ENCODE measurements around the gene MED13L. TPM values are rescaled to one million over a fixed set of nuclear protein-coding genes. Genes with fewer than 3 reads are reported as not detected.

Gene MED13L
- total and polyA plus RNA-seq, 2 experiments from 2014 or later = 11.7 to 88.7 TPM

GRCh38 chr12:116160883-116161458 lies 116.5 kb downstream of the MED13L start:
- no peaks in the 10 kb centered on the region for H3K9me2 ChIP-seq (ENCODE audit: insufficient read depth)
- 85 to 88% methylated on average over 7 of the region's 7 CpGs for WGBS, 2 experiments (ENCODE audit: low coverage in 1 of 2, low lambda C conversion rate in 2 of 2, missing lambda C conversion rate in 2 of 2)
- H3K79me2 ChIP-seq (ENCODE audit: insufficient read depth) = peaks cover 100% of the 10 kb centered on the region
- no peak overlapping the region for H2AFZ ChIP-seq
- no peak overlapping the region for H3K9ac ChIP-seq
- TF ChIP-seq EZH2phosphoT487 (IDR thresholded peaks at IDR 0.05; ENCODE audit: insufficient read depth, low read depth) = no peak
- no peak for TF ChIP-seq EZH2 (IDR thresholded peaks at IDR 0.05; ENCODE audit: insufficient read depth, poor library complexity, severe bottlenecking)
- H3K9me3 ChIP-seq (ENCODE audit: low read depth) = no peaks in the 10 kb centered on the region
- in situ Hi-C loops (cut with MboI) = no loop called here
- no peaks in the 10 kb centered on the region for H3K27me3 ChIP-seq (replicated peaks; ENCODE audit: insufficient read depth)
- DNase-seq = no peak
- no peaks in the 10 kb centered on the region for H3K36me3 ChIP-seq (ENCODE audit: low read depth)
- H3K4me2 ChIP-seq (ENCODE audit: unreplicated experiment) = no peak overlapping the region
- peaks cover 51% of the 10 kb centered on the region for H4K20me1 ChIP-seq (ENCODE audit: insufficient read depth)
- peaks cover 60% of the 10 kb centered on the region for H3K4me1 ChIP-seq (ENCODE audit: insufficient read depth)
- H3K4me3 ChIP-seq = no peak overlapping the region
- H3K27ac ChIP-seq = no peak overlapping the region
- H3F3A ChIP-seq (ENCODE audit: insufficient read depth) = peaks cover 17% of the 10 kb centered on the region

DNA sequence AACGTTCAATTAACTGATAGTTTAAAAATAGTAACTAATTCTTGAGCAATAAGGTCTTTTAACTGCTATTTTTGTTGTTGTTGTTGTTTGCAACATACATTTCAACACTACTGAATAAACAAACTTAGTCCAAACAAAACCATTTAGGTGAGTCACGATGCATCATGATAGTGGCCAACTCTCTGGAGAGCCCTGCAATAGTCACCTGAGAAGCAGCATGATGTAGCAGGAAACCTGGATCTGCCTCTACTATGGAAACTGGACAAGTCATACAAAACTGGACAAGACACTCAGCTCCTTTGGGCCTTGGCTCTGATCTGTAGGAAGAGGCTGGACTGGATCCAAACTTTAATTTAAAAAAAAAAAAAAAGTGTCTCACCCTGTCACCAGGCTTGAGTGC lies 117.3 kb downstream of the MED13L start:
- DNase-seq = peak; percentile 74
- H3F3A ChIP-seq (ENCODE audit: insufficient read depth) = peaks cover 17% of the 10 kb centered on the region
- TF ChIP-seq EZH2phosphoT487 (IDR thresholded peaks at IDR 0.05; ENCODE audit: insufficient read depth, low read depth) = no peak
- TF ChIP-seq EZH2 (IDR thresholded peaks at IDR 0.05; ENCODE audit: insufficient read depth, poor library complexity, severe bottlenecking) = no peak
- H4K20me1 ChIP-seq (ENCODE audit: insufficient read depth) = peaks cover 48% of the 10 kb centered on the region
- 32 to 33% methylated on average over 2 of the region's 2 CpGs for WGBS, 2 experiments (ENCODE audit: low coverage in 1 of 2, low lambda C conversion rate in 2 of 2, missing lambda C conversion rate in 2 of 2)
- no peak overlapping the region for H3K4me3 ChIP-seq
- H2AFZ ChIP-seq = no peak overlapping the region
- H3K9me3 ChIP-seq (ENCODE audit: low read depth) = no peaks in the 10 kb centered on the region
- H3K4me2 ChIP-seq (ENCODE audit: unreplicated experiment) = no peak overlapping the region
- H3K27ac ChIP-seq = no peak overlapping the region
- peaks cover 52% of the 10 kb centered on the region for H3K4me1 ChIP-seq (ENCODE audit: insufficient read depth)
- no peaks in the 10 kb centered on the region for H3K27me3 ChIP-seq (replicated peaks; ENCODE audit: insufficient read depth)
- H3K79me2 ChIP-seq (ENCODE audit: insufficient read depth) = peaks cover 100% of the 10 kb centered on the region
- no peaks in the 10 kb centered on the region for H3K9me2 ChIP-seq (ENCODE audit: insufficient read depth)
- no peak overlapping the region for H3K9ac ChIP-seq
- H3K36me3 ChIP-seq (ENCODE audit: low read depth) = no peaks in the 10 kb centered on the region
- in situ Hi-C loops (cut with MboI) = no loop called here

DNA sequence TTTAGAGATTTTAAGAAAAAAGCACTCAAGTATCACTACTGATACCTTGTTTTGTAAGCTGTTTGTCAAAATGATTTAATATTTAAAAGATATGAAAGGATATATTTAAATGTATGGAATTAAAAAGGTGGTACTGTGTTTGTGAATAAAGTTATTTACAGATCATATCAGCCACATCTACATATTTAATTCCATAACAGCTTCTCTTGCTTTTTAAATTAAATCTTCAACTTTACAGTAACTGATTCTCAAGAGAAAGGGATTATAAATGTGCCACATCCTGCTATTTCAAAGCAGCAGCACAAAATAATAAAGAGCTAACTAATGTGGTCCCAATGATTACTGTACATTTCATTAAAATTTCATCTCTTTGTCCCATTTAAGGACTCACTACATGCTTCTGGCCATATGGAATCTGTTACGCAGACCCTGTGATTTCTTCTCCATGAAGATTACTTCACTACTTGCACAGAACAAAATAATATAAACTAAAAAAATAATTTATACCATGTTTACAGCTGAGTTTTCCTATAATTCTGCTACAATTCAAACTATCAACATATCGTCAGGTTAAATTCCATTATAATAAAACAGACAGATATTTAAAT lies 117.8 kb downstream of the MED13L start:
- Histone ChIP-seq H3K9me3 (ENCODE audit: low read depth) (no peaks in the 10 kb centered on the region), H3K27ac (no peak overlapping the region), H3K4me1 (ENCODE audit: insufficient read depth) (peaks cover 47% of the 10 kb centered on the region), H3K36me3 (ENCODE audit: low read depth) (no peaks in the 10 kb centered on the region), H3K9me2 (ENCODE audit: insufficient read depth) (no peaks in the 10 kb centered on the region), H3K4me2 (ENCODE audit: unreplicated experiment) (peak overlapping the region; percentile 0), H3K4me3 (no peak overlapping the region), H4K20me1 (ENCODE audit: insufficient read depth) (peaks cover 43% of the 10 kb centered on the region), H3K9ac (no peak overlapping the region), H3K27me3 (replicated peaks; ENCODE audit: insufficient read depth) (no peaks in the 10 kb centered on the region), H3F3A (ENCODE audit: insufficient read depth) (peaks cover 13% of the 10 kb centered on the region), H3K79me2 (ENCODE audit: insufficient read depth) (peaks cover 100% of the 10 kb centered on the region), H2AFZ (no peak overlapping the region)
- TF ChIP-seq EZH2 (IDR thresholded peaks at IDR 0.05; ENCODE audit: insufficient read depth, poor library complexity, severe bottlenecking) = no peak
- no peak for DNase-seq
- WGBS, 2 experiments (ENCODE audit: low coverage in 1 of 2, low lambda C conversion rate in 2 of 2, missing lambda C conversion rate in 2 of 2) = 69 to 70% methylated on average over 2 of the region's 2 CpGs
- in situ Hi-C loops (cut with MboI) = no loop called here

DNA sequence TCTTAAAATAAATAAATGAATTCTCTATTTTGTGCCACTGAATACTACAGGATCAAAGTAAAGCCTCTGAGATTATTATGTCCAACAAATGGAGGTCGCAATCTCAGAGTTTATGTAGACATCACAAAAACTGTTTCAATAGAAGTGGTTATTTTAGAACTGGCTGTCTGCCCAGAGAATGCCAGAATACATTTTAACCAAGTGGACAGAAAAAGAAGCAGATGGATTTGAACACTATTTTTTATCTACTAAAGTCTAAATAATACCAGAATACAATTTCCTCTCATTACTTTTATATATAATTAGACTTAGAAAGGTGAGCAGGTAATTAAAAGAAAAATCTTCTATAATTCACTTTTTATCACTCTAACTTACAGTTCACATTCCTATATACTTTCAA lies 118.3 kb downstream of the MED13L start:
- Histone ChIP-seq H3K27ac (no peak overlapping the region), H3K4me2 (ENCODE audit: unreplicated experiment) (peak overlapping the region; percentile 0), H3K27me3 (replicated peaks; ENCODE audit: insufficient read depth) (no peaks in the 10 kb centered on the region), H4K20me1 (ENCODE audit: insufficient read depth) (peaks cover 41% of the 10 kb centered on the region), H3K79me2 (ENCODE audit: insufficient read depth) (peaks cover 100% of the 10 kb centered on the region), H3K36me3 (ENCODE audit: low read depth) (no peaks in the 10 kb centered on the region), H2AFZ (no peak overlapping the region), H3F3A (ENCODE audit: insufficient read depth) (peaks cover 8% of the 10 kb centered on the region), H3K4me3 (no peak overlapping the region), H3K4me1 (ENCODE audit: insufficient read depth) (peaks cover 42% of the 10 kb centered on the region), H3K9me3 (ENCODE audit: low read depth) (no peaks in the 10 kb centered on the region), H3K9me2 (ENCODE audit: insufficient read depth) (no peaks in the 10 kb centered on the region), H3K9ac (no peak overlapping the region)
- DNase-seq = peak; percentile 63
- no peak for TF ChIP-seq EZH2phosphoT487 (IDR thresholded peaks at IDR 0.05; ENCODE audit: insufficient read depth, low read depth)
- no peak for TF ChIP-seq EZH2 (IDR thresholded peaks at IDR 0.05; ENCODE audit: insufficient read depth, poor library complexity, severe bottlenecking)
- 22 to 31% methylated on average over 1 of the region's 1 CpG for WGBS, 2 experiments (ENCODE audit: low coverage in 1 of 2, low lambda C conversion rate in 2 of 2, missing lambda C conversion rate in 2 of 2)
- in situ Hi-C loops (cut with MboI) = no loop called here
